Measurements from ENCODE around the gene CD47. TPM values are rescaled to one million over a fixed set of nuclear protein-coding genes. Genes with fewer than 3 reads are reported as not detected.

CD47 gene
- polyA plus RNA-seq, 3 donors: 52.3 to 203 (median 173) TPM

DNA sequence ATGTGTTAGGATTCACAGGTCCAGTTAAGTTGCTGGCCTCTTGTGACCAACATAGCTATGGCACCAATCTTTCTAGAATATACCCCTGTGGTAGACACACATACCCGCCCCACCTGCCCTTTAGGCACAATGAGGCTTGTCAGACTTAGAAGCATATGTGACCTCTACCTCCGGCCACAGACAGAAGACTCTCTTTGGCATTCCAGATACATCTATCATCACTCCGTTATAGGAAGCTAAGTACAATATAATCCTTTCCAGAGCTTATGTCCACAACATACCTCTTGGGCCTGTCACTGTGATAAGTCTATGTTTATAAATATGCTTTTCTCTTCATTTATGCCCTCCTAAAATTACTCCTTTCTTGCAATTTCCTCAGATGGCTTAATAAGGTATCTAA is 39.8 kb downstream of the CD47 start:
- Histone ChIP-seq H3K4me3 (replicated peaks in 1 of 3; ENCODE audit: low read depth in 2 of 3, low read length in 3 of 3) (no peak overlapping the region), H4K20me1 (ENCODE audit: insufficient read depth, low read length) (no peaks in the 10 kb centered on the region), H3K27me3 (ENCODE audit: control insufficient read depth in 2 of 2, insufficient read depth in 2 of 2, low read length in 2 of 2) (no peaks in the 10 kb centered on the region), H3K27ac (ENCODE audit: low read depth in 1 of 2, low read length in 2 of 2) (no peak overlapping the region), H3K9me3 (replicated peaks in 1 of 2; ENCODE audit: control insufficient read depth in 1 of 2, insufficient read depth in 1 of 2, low read length in 2 of 2) (no peaks in the 10 kb centered on the region), H3K79me2 (ENCODE audit: insufficient read depth, low read length) (peaks cover 3% of the 10 kb centered on the region), H3K4me1 (ENCODE audit: control insufficient read depth in 1 of 2, insufficient read depth in 2 of 2, low read length in 2 of 2) (no peaks in the 10 kb centered on the region), H3K9ac (ENCODE audit: insufficient read depth, low read length, poor library complexity, severe bottlenecking) (no peak overlapping the region), H3K36me3 (replicated peaks in 1 of 2; ENCODE audit: control insufficient read depth in 1 of 2, insufficient read depth in 2 of 2, low read length in 2 of 2) (peaks cover 67 to 91% of the 10 kb centered on the region in 2 donors), H2AFZ (ENCODE audit: insufficient read depth, low read depth, low read length, poor library complexity, severe bottlenecking) (no peak overlapping the region), H3K4me2 (replicated peaks; ENCODE audit: extremely low read depth, low read length, poor library complexity, severe bottlenecking) (no peak overlapping the region)
- WGBS (ENCODE audit: insufficient coverage): no CpG with 5 or more reads among the region's 3 CpGs
- Mint-ChIP-seq H3K27ac (peak overlapping the region in 2 of 7 donors; percentile 30 to 43), H3K36me3 (peaks cover 52 to 72% of the 10 kb centered on the region in 2 donors), H3K27me3 (ENCODE audit: low read depth in 3 of 3) (peaks cover 0 to 2% (median 0%) of the 10 kb centered on the region in 3 donors), H3K4me3 (no peak overlapping the region), H3K9me3 (no peaks in the 10 kb centered on the region), H3K4me1 (peaks cover 5% of the 10 kb centered on the region)
- intact Hi-C loops (cut with micrococcal nuclease): no loop called here
- TF ChIP-seq, protein P1, sequence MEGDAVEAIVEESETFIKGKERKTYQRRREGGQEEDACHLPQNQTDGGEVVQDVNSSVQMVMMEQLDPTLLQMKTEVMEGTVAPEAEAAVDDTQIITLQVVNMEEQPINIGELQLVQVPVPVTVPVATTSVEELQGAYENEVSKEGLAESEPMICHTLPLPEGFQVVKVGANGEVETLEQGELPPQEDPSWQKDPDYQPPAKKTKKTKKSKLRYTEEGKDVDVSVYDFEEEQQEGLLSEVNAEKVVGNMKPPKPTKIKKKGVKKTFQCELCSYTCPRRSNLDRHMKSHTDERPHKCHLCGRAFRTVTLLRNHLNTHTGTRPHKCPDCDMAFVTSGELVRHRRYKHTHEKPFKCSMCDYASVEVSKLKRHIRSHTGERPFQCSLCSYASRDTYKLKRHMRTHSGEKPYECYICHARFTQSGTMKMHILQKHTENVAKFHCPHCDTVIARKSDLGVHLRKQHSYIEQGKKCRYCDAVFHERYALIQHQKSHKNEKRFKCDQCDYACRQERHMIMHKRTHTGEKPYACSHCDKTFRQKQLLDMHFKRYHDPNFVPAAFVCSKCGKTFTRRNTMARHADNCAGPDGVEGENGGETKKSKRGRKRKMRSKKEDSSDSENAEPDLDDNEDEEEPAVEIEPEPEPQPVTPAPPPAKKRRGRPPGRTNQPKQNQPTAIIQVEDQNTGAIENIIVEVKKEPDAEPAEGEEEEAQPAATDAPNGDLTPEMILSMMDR (IDR thresholded peaks at IDR 0.05): no peak
- DNase-seq: no peak

DNA sequence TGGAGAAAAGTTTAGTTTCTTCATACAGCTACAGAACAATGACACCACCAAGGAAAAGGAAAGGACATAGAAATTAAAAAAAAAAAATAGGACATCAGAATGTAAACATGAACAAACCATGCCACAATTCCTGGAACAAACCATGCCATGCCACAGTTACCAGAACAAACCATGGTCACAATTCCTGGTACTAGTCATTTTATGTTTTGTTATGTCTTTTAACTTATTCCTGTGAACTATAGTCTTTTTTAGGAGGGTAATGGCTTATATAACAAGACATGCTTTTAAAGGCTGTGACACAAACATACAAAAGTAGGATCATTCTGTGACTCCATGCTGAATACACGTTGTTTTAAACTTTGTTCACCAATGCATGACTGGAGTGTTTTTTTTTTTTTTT is 42.8 kb downstream of the CD47 start:
- Mint-ChIP-seq H3K4me1 (no peaks in the 10 kb centered on the region), H3K4me3 (no peak overlapping the region), H3K27ac (no peak overlapping the region), H3K9me3 (no peaks in the 10 kb centered on the region), H3K27me3 (ENCODE audit: low read depth in 3 of 3) (no peaks in the 10 kb centered on the region), H3K36me3 (peaks cover 47 to 63% of the 10 kb centered on the region in 2 donors)
- whole genome bisulfite sequencing (ENCODE audit: insufficient coverage): no CpG with 5 or more reads among the region's 1 CpG
- H3K4me3 ChIP-seq (replicated peaks in 1 of 3; ENCODE audit: low read depth in 2 of 3, low read length in 3 of 3): no peak overlapping the region
- no peaks in the 10 kb centered on the region for H3K79me2 ChIP-seq (ENCODE audit: insufficient read depth, low read length)
- H3K9me3 ChIP-seq (replicated peaks in 1 of 2; ENCODE audit: control insufficient read depth in 1 of 2, insufficient read depth in 1 of 2, low read length in 2 of 2): no peaks in the 10 kb centered on the region
- no peaks in the 10 kb centered on the region for H3K27me3 ChIP-seq (ENCODE audit: control insufficient read depth in 2 of 2, insufficient read depth in 2 of 2, low read length in 2 of 2)
- peaks cover 58 to 75% of the 10 kb centered on the region in 2 donors for H3K36me3 ChIP-seq (replicated peaks in 1 of 2; ENCODE audit: control insufficient read depth in 1 of 2, insufficient read depth in 2 of 2, low read length in 2 of 2)
- H3K9ac ChIP-seq (ENCODE audit: insufficient read depth, low read length, poor library complexity, severe bottlenecking): no peak overlapping the region
- H3K27ac ChIP-seq (ENCODE audit: low read depth in 1 of 2, low read length in 2 of 2): no peak overlapping the region
- intact Hi-C loops (cut with micrococcal nuclease): no loop called here
- H3K4me2 ChIP-seq (replicated peaks; ENCODE audit: extremely low read depth, low read length, poor library complexity, severe bottlenecking): no peak overlapping the region
- no peaks in the 10 kb centered on the region for H3K4me1 ChIP-seq (ENCODE audit: control insufficient read depth in 1 of 2, insufficient read depth in 2 of 2, low read length in 2 of 2)
- no peaks in the 10 kb centered on the region for H4K20me1 ChIP-seq (ENCODE audit: insufficient read depth, low read length)
- TF ChIP-seq, protein P1 (IDR thresholded peaks at IDR 0.05): no peak
- no peak for DNase-seq
- no peak overlapping the region for H2AFZ ChIP-seq (ENCODE audit: insufficient read depth, low read depth, low read length, poor library complexity, severe bottlenecking)
